ENCODE results near the gene PLD6.
"Not testable (repeated sequence)": the region's sequence is repeated elsewhere in the genome, so short reads cannot be mapped to it uniquely, and the experiment has no call there.

Gene PLD6

DNA sequence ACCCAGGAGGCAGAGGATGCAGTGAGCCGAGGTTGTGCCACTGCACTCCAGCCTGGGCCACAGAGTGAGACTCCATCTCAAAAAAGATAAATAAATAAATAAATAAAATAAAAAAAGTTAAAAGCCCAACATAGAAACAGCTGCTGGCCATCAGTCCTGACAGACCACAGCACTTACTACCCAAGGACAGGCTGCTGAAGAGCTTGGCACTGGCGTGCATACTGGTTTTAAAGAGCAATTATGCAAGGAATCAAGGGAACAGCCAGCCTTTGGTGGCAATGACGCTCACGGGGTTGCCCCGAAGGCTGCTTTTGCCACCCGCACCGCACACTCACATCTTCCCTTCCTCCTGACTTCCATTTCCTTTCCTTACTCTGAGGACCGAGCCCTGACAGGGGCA, 4.2 kb downstream of the PLD6 start:
- in situ Hi-C loops (cut with MboI; ENCODE audit: low pct_unique_long_range_greater_than_20kb, low sequenced_read_pairs, unreplicated experiment), result no loop called here
- no peak for TF ChIP-seq CTCF (IDR thresholded peaks at IDR 0.05; ENCODE audit: extremely low read depth, insufficient read depth, missing control alignments)
- no peak for DNase-seq (ENCODE audit: low spot score)

DNA sequence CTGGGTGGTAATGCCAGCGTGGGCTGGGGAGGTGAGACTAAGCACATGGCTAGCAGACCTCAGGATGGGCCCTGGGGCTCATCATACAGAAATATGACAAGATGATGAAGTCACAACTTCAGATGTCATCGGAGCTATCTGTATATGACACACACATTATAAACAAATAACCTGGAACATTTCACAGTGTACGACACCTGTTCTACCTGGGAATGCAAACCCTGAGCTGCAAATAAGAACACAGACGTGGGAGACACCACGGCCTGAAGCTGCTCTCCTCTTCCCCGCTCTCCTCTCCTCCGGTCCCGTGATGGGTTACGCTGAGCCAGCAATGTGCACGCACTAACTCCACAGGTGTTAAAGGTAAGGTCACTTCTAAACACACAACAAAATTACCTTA, 4.9 kb downstream of the PLD6 start:
- in situ Hi-C loops (cut with MboI; ENCODE audit: low pct_unique_long_range_greater_than_20kb, low sequenced_read_pairs, unreplicated experiment), result no loop called here
- no peak for TF ChIP-seq CTCF (IDR thresholded peaks at IDR 0.05; ENCODE audit: extremely low read depth, insufficient read depth, missing control alignments)
- no peak for DNase-seq (ENCODE audit: low spot score)

DNA sequence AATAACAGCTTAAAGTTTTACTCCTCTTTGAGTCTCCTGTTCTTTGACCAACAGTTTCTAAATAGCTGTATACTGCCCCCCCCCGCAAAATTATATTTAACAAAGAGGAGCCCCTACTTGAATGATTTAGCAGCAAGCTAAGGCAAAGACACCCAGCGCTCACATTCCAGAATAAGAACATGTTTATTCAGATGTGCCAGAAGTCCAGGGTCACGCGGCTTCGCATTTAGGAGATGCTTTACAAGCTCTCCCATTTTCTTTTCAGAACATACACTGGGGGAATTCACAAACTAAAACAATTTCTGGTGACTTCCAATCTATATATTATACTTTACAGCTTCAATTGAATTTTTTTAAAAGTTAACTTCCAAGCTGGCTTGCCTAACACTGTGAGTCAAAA, 5.3 kb downstream of the PLD6 start:
- no peak for DNase-seq (ENCODE audit: low spot score)
- in situ Hi-C loops (cut with MboI; ENCODE audit: low pct_unique_long_range_greater_than_20kb, low sequenced_read_pairs, unreplicated experiment), result no loop called here
- TF ChIP-seq CTCF (IDR thresholded peaks at IDR 0.05; ENCODE audit: extremely low read depth, insufficient read depth, missing control alignments), result no peak

GRCh38 chr17:17200311-17200710, 5.8 kb downstream of the PLD6 start:
- no peak for TF ChIP-seq CTCF (IDR thresholded peaks at IDR 0.05; ENCODE audit: extremely low read depth, insufficient read depth, missing control alignments)
- no peak for DNase-seq (ENCODE audit: low spot score)
- in situ Hi-C loops (cut with MboI; ENCODE audit: low pct_unique_long_range_greater_than_20kb, low sequenced_read_pairs, unreplicated experiment), result no loop called here

- in situ Hi-C loops (cut with MboI; ENCODE audit: low pct_unique_long_range_greater_than_20kb, low sequenced_read_pairs, unreplicated experiment), result no loop called here
- no peak for TF ChIP-seq CTCF (IDR thresholded peaks at IDR 0.05; ENCODE audit: extremely low read depth, insufficient read depth, missing control alignments)
- no peak for DNase-seq (ENCODE audit: low spot score)
Measured at GRCh38 chr17:17198281-17198680, 7.9 kb downstream of the PLD6 start.

DNA sequence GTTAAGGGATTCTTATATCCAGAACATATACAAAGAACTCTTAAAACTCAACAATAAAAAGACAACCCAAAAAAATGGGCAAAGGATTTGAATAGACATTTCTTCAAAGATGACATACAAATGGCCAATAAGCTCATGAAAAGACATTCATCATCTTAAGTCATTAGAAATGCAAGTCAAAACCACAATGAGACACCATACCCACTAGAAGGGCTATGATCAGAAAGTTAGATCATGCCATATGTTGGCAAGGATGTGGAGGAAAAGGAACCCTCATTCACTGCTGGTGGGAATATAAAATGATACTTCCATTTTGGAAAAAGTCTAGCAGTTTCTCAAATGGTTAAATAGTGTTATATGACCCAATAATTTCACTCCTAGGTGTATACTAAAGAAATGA, 9.4 kb downstream of the PLD6 start:
- DNase-seq (ENCODE audit: low spot score), result no peak
- in situ Hi-C loops (cut with MboI; ENCODE audit: low pct_unique_long_range_greater_than_20kb, low sequenced_read_pairs, unreplicated experiment), result no loop called here
- TF ChIP-seq CTCF (IDR thresholded peaks at IDR 0.05; ENCODE audit: extremely low read depth, insufficient read depth, missing control alignments), result no peak

GRCh38 chr17:17195466-17195865, 10.7 kb downstream of the PLD6 start:
- in situ Hi-C loops (cut with MboI; ENCODE audit: low pct_unique_long_range_greater_than_20kb, low sequenced_read_pairs, unreplicated experiment); DNase-seq (ENCODE audit: low spot score): not testable (repeated sequence)

Data from GM13977 (cell line).